Glutamatergic neuron (in vitro differentiated cells): ENCODE results near the gene RHEBL1. TPM values are rescaled to one million over a fixed set of nuclear protein-coding genes. Genes with fewer than 3 reads are reported as not detected.

Source experiments
- DNase-seq: peaks from one replicate; pipeline ENCODE4 v3.0.0; 2022
- H3K27ac Mint-ChIP-seq: one replicate; pipeline ENCODE4 v1.8.0; 2020; ENCODE audit warnings: mild to moderate bottlenecking, mixed read lengths, inconsistent platforms; ENCODE audit not compliant: unreplicated experiment
- H3K27me3 Mint-ChIP-seq: one replicate; pipeline ENCODE4 v1.8.0; 2020; ENCODE audit warnings: mild to moderate bottlenecking, moderate library complexity, mixed read lengths, inconsistent platforms; ENCODE audit not compliant: unreplicated experiment
- H3K36me3 Mint-ChIP-seq: one replicate; pipeline ENCODE4 v1.8.0; 2020; ENCODE audit warnings: mild to moderate bottlenecking, mixed read lengths, inconsistent platforms; ENCODE audit not compliant: unreplicated experiment
- H3K4me1 Mint-ChIP-seq: one replicate; pipeline ENCODE4 v1.8.0; 2020; ENCODE audit warnings: mild to moderate bottlenecking, low read depth, mixed read lengths, inconsistent platforms; ENCODE audit not compliant: unreplicated experiment
- H3K4me3 Mint-ChIP-seq: one replicate; pipeline ENCODE4 v1.8.0; 2020; ENCODE audit warnings: mild to moderate bottlenecking, mixed read lengths, inconsistent platforms; ENCODE audit not compliant: unreplicated experiment
- H3K9me3 Mint-ChIP-seq: one replicate; pipeline ENCODE4 v1.8.0; 2020; ENCODE audit warnings: mild to moderate bottlenecking, moderate library complexity, mixed read lengths, inconsistent platforms; ENCODE audit not compliant: unreplicated experiment
- CTCF ChIP-seq: fragments of 200-600 bp; sonication (generic); IDR thresholded peaks from one replicate; pipeline ENCODE4 v1.5.0; 2021; ENCODE audit not compliant: partially characterized antibody, unreplicated experiment
- total RNA-seq: library from RNA; stranded (reverse); fragmentation: NEBNext Ultra II Directional; extraction: Animal tissue kit (Norgen Biotek cat#: 25700); gene quantifications from one replicate; pipeline ENCODE4 v1.2.1, GENCODE V29; 2021; ENCODE audit not compliant: unreplicated experiment

The RHEBL1 gene
- total RNA-seq, 1 donor from 2014 or later = 2.3 TPM

GRCh38 chr12:49054524-49054923 is 15.3 kb downstream of the RHEBL1 start:
- Mint-ChIP-seq H3K36me3 (peaks cover 5% of the 10 kb centered on the region), H3K27ac (peak overlapping the region; percentile 23), H3K4me3 (no peak overlapping the region), H3K27me3 (peaks cover 10% of the 10 kb centered on the region), H3K4me1 (peaks cover 23% of the 10 kb centered on the region), H3K9me3 (peaks cover 11% of the 10 kb centered on the region)
- DNase-seq = no peak
- TF ChIP-seq CTCF = no peak

GRCh38 chr12:49054096-49054495 is 15.7 kb downstream of the RHEBL1 start:
- TF ChIP-seq CTCF = no peak
- H3K36me3 Mint-ChIP-seq = peaks cover 5% of the 10 kb centered on the region
- DNase-seq = no peak
- H3K27me3 Mint-ChIP-seq = peaks cover 9% of the 10 kb centered on the region
- peaks cover 23% of the 10 kb centered on the region for H3K4me1 Mint-ChIP-seq
- H3K4me3 Mint-ChIP-seq = no peak overlapping the region
- peaks cover 9% of the 10 kb centered on the region for H3K9me3 Mint-ChIP-seq
- no peak overlapping the region for H3K27ac Mint-ChIP-seq

- peaks cover 7% of the 10 kb centered on the region for H3K9me3 Mint-ChIP-seq
- H3K36me3 Mint-ChIP-seq = peaks cover 5% of the 10 kb centered on the region
- DNase-seq = no peak
- TF ChIP-seq CTCF = no peak
- peaks cover 7% of the 10 kb centered on the region for H3K27me3 Mint-ChIP-seq
- H3K4me1 Mint-ChIP-seq = peaks cover 23% of the 10 kb centered on the region
- H3K27ac Mint-ChIP-seq = no peak overlapping the region
- no peak overlapping the region for H3K4me3 Mint-ChIP-seq
These were observed 17.1 kb downstream of the RHEBL1 start for GRCh38 chr12:49052451-49053208.

- peaks cover 5% of the 10 kb centered on the region for H3K27me3 Mint-ChIP-seq
These were observed 17.9 kb downstream of the RHEBL1 start for GRCh38 chr12:49051777-49052438.

More at GRCh38 chr12:49051777-49052438, 17.9 kb downstream of the RHEBL1 start:
- DNase-seq = no peak
- H3K4me3 Mint-ChIP-seq = no peak overlapping the region
- peaks cover 7% of the 10 kb centered on the region for H3K9me3 Mint-ChIP-seq
- H3K27ac Mint-ChIP-seq = no peak overlapping the region
- no peak for TF ChIP-seq CTCF
- H3K36me3 Mint-ChIP-seq = peaks cover 5% of the 10 kb centered on the region
- peaks cover 17% of the 10 kb centered on the region for H3K4me1 Mint-ChIP-seq
